ENCODE results near the gene RSRC1. TPM values are rescaled to one million over a fixed set of nuclear protein-coding genes. Genes with fewer than 3 reads are reported as not detected.
A peak's percentile ranks its signal among the peaks of the same experiment; 100 is the strongest.
"Not testable (repeated sequence)": the region's sequence is repeated elsewhere in the genome, so short reads cannot be mapped to it uniquely, and the experiment has no call there.

RSRC1 gene
- total RNA-seq, 1 experiment from 2014 or later = 39.9 TPM

DNA sequence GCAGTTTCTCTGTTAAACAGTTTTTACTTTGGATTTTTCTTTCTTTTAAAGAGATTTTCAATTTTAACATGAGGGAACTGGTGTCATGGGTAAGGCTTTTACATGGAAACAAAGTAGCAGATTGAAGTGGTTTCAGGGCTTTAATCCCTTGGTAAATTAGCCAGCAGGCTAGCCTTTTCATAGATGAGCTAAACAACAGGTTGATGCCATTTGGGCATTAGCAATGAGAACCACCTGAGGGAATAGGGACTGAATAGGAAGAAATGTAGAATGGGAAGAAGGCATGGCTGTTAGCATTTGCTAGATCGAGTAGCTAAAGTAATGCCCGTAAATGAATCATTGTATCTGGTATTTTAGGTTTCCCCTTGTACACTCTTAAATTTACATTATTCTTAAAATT is 295.6 kb downstream of the RSRC1 start:
- H3K4me3 ChIP-seq = no peak overlapping the region
- no peaks in the 10 kb centered on the region for H3K9me3 ChIP-seq (replicated peaks)
- H3K27ac ChIP-seq = no peak overlapping the region
- H3K4me1 ChIP-seq (replicated peaks) = no peaks in the 10 kb centered on the region
- no peaks in the 10 kb centered on the region for H3K27me3 ChIP-seq (replicated peaks)
- no peak for DNase-seq (ENCODE audit: low read depth in 1 of 2, low spot score in 2 of 2)
- H3K36me3 ChIP-seq = no peaks in the 10 kb centered on the region

DNA sequence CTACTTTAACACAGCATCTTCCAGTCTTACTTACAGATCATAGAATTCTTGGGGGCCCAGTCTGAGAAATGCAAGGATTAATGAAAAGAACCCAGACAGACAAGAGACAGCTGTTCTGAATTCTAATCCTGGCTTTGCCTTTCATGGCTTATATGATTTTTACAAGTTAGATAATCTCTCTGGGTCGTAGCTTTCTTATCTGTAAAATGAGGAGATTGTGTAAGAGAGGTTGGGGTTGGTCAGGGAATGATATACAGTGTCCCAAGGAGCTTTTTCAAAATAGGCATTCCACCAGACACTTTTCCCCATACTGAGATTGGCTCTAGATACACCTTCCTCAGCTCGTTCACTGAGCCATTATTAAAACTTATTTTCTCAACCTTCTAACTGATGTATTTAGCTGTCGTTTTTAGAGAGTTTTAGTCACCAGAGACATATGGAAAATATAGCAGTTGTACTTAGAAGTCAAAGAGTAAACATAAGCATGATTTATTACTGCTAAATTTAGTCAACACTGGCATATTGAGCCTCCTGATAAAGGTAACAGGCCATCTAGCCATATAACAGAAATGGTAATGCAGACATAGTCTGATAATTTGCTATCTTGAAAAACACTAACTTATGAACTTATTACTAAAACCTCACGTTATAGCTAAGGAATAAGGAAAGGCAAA is 298.1 kb downstream of the RSRC1 start:
- Histone ChIP-seq H3K27ac (no peak overlapping the region), H3K9me3 (replicated peaks) (no peaks in the 10 kb centered on the region), H3K36me3 (no peaks in the 10 kb centered on the region), H3K4me3 (no peak overlapping the region), H3K27me3 (replicated peaks) (no peaks in the 10 kb centered on the region), H3K4me1 (replicated peaks) (no peaks in the 10 kb centered on the region)
- DNase-seq (ENCODE audit: low read depth in 1 of 2, low spot score in 2 of 2) = no peak

DNA sequence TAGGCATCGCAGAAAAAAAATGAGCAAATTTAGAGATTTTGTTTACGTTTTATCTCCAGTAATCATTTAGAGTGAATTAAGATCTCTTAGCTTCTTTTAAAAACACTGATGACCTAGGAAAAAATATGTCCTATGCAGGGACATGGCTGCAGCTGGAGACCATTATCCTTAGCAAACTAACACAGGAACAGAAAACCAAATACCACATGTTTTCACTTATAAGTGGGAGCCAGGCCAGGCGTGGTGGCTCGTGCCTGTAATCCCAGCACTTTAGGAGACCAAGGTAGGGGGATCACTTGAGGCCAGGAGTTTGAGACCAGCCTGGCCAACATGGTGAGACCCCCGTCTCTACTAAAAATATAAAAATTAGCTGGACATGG is 298.6 kb downstream of the RSRC1 start:
- not testable (repeated sequence) for H3K4me1 ChIP-seq (replicated peaks); H3K27ac ChIP-seq; H3K4me3 ChIP-seq; H3K27me3 ChIP-seq (replicated peaks); DNase-seq (ENCODE audit: low read depth in 1 of 2, low spot score in 2 of 2); H3K36me3 ChIP-seq; H3K9me3 ChIP-seq (replicated peaks)

- DNase-seq (ENCODE audit: low read depth in 1 of 2, low spot score in 2 of 2) = no peak
- no peaks in the 10 kb centered on the region for H3K9me3 ChIP-seq (replicated peaks)
Measured at GRCh38 chr3:158418035-158418434, 308.1 kb downstream of the RSRC1 start.

GRCh38 chr3:158419820-158420653 is 310.1 kb downstream of the RSRC1 start:
- Histone ChIP-seq H3K4me1 (replicated peaks) (no peaks in the 10 kb centered on the region), H3K27me3 (replicated peaks) (no peaks in the 10 kb centered on the region)

More at GRCh38 chr3:158418035-158418434, 308.1 kb downstream of the RSRC1 start:
- Histone ChIP-seq H3K27me3 (replicated peaks) (no peaks in the 10 kb centered on the region), H3K36me3 (no peaks in the 10 kb centered on the region), H3K4me1 (replicated peaks) (no peaks in the 10 kb centered on the region), H3K27ac (no peak overlapping the region), H3K4me3 (no peak overlapping the region)

GRCh38 chr3:158420654-158421396 is 310.9 kb downstream of the RSRC1 start:
- no peaks in the 10 kb centered on the region for H3K27me3 ChIP-seq (replicated peaks)
- no peaks in the 10 kb centered on the region for H3K4me1 ChIP-seq (replicated peaks)
- H3K9me3 ChIP-seq (replicated peaks) = no peaks in the 10 kb centered on the region
- H3K36me3 ChIP-seq = no peaks in the 10 kb centered on the region
- no peak for DNase-seq (ENCODE audit: low read depth in 1 of 2, low spot score in 2 of 2)
- no peak overlapping the region for H3K4me3 ChIP-seq
- no peak overlapping the region for H3K27ac ChIP-seq

More at GRCh38 chr3:158419820-158420653, 310.1 kb downstream of the RSRC1 start:
- no peak overlapping the region for H3K27ac ChIP-seq
- H3K4me3 ChIP-seq = no peak overlapping the region
- H3K9me3 ChIP-seq (replicated peaks) = no peaks in the 10 kb centered on the region
- DNase-seq (ENCODE audit: low read depth in 1 of 2, low spot score in 2 of 2) = no peak
- no peaks in the 10 kb centered on the region for H3K36me3 ChIP-seq

GRCh38 chr3:158430448-158430847 is 320.6 kb downstream of the RSRC1 start:
- no peaks in the 10 kb centered on the region for H3K9me3 ChIP-seq (replicated peaks)
- no peak for DNase-seq (ENCODE audit: low read depth in 1 of 2, low spot score in 2 of 2)

GRCh38 chr3:158430968-158431367 is 321.1 kb downstream of the RSRC1 start:
- no peak overlapping the region for H3K4me3 ChIP-seq
- no peaks in the 10 kb centered on the region for H3K4me1 ChIP-seq (replicated peaks)
- no peak overlapping the region for H3K27ac ChIP-seq
- DNase-seq (ENCODE audit: low read depth in 1 of 2, low spot score in 2 of 2) = no peak
- H3K9me3 ChIP-seq (replicated peaks) = no peaks in the 10 kb centered on the region
- no peaks in the 10 kb centered on the region for H3K27me3 ChIP-seq (replicated peaks)
- no peaks in the 10 kb centered on the region for H3K36me3 ChIP-seq

More at GRCh38 chr3:158430448-158430847, 320.6 kb downstream of the RSRC1 start:
- no peaks in the 10 kb centered on the region for H3K36me3 ChIP-seq
- H3K4me1 ChIP-seq (replicated peaks) = no peaks in the 10 kb centered on the region
- H3K27me3 ChIP-seq (replicated peaks) = no peaks in the 10 kb centered on the region
- no peak overlapping the region for H3K4me3 ChIP-seq
- H3K27ac ChIP-seq = no peak overlapping the region

- Histone ChIP-seq H3K4me3 (no peak overlapping the region), H3K36me3 (no peaks in the 10 kb centered on the region), H3K4me1 (replicated peaks) (no peaks in the 10 kb centered on the region), H3K9me3 (replicated peaks) (no peaks in the 10 kb centered on the region), H3K27me3 (replicated peaks) (no peaks in the 10 kb centered on the region), H3K27ac (no peak overlapping the region)
- DNase-seq (ENCODE audit: low read depth in 1 of 2, low spot score in 2 of 2) = no peak
Measured at GRCh38 chr3:158431829-158432228, 321.9 kb downstream of the RSRC1 start.

DNA sequence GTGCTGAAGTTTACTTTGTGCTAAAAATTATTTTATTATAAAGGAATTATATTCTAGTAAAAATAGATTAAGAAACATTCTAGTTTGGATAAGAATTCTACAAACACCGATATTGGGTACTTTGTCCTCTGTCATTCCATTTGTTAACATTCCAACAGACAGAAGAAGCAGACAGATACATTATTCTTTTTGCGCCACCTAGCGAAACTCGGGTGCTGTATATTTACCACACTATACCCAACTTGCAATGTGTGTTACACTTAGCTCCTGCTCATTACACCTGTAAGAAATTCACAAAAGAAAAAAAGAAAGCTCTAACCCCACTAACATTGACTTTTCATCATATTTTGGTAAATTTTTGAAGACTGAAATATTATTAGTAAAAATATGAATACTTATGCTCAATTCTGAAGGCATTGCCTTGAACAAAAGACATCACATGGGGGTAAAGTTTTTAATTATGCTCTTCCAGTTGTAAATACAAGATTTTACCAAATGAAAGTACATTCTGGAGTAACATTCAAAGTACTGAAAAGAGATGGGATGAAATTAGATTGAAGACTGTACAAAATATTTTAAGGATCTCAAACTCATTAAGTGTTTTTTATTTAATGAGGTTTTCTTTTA is 324.6 kb downstream of the RSRC1 start:
- H3K4me1 ChIP-seq (replicated peaks) = no peaks in the 10 kb centered on the region
- no peak overlapping the region for H3K27ac ChIP-seq
- H3K27me3 ChIP-seq (replicated peaks) = no peaks in the 10 kb centered on the region
- H3K4me3 ChIP-seq = no peak overlapping the region
- H3K9me3 ChIP-seq (replicated peaks) = no peaks in the 10 kb centered on the region
- DNase-seq (ENCODE audit: low read depth in 1 of 2, low spot score in 2 of 2) = peak; percentile 44 to 51
- no peaks in the 10 kb centered on the region for H3K36me3 ChIP-seq

DNA sequence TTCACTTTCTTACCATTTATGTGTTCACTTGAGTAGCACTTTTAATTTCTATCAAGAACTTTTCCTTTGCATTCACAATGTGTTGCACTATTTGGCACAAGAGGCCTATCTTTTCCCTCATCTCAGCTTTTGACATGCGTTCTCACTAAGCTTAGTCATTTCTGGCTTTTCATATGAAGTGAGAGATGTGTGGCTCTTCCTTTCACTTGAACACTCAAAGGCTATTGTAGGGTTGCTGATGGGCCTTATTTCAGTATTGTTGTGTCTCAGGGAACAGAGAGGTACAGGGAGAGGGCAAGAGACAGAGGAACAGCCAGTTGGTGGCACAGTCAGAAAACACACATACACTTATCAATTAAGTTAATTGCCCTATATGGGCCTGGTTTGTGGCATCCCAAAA is 333.7 kb downstream of the RSRC1 start:
- no peak overlapping the region for H3K4me3 ChIP-seq
- H3K36me3 ChIP-seq = no peaks in the 10 kb centered on the region
- no peaks in the 10 kb centered on the region for H3K27me3 ChIP-seq (replicated peaks)
- no peak overlapping the region for H3K27ac ChIP-seq
- no peaks in the 10 kb centered on the region for H3K9me3 ChIP-seq (replicated peaks)
- H3K4me1 ChIP-seq (replicated peaks) = no peaks in the 10 kb centered on the region
- DNase-seq (ENCODE audit: low read depth in 1 of 2, low spot score in 2 of 2) = no peak

DNA sequence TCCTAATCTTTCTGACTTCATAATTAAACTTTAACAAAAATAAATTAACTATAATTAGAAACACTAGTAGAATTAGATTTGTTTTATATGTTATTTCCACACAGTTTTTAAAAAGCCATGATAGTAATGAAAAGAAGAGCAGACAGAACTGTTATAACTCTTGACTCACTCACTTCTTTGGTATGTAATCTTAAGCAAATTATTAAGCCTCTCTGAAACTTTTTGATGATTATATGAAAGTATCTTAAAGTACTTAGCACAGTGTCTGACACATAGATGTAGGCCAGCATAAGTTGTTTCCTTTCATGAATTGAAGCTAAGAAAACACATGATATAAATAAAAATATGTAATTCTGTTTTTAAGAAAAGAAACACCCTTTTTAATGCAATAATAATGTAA is 337.5 kb downstream of the RSRC1 start:
- H3K36me3 ChIP-seq = no peaks in the 10 kb centered on the region
- H3K27me3 ChIP-seq (replicated peaks) = no peaks in the 10 kb centered on the region
- H3K9me3 ChIP-seq (replicated peaks) = no peaks in the 10 kb centered on the region
- no peaks in the 10 kb centered on the region for H3K4me1 ChIP-seq (replicated peaks)
- no peak overlapping the region for H3K27ac ChIP-seq
- no peak overlapping the region for H3K4me3 ChIP-seq
- no peak for DNase-seq (ENCODE audit: low read depth in 1 of 2, low spot score in 2 of 2)

GRCh38 chr3:158451405-158452055 is 341.6 kb downstream of the RSRC1 start:
- no peaks in the 10 kb centered on the region for H3K27me3 ChIP-seq (replicated peaks)
- H3K4me1 ChIP-seq (replicated peaks) = no peaks in the 10 kb centered on the region
- H3K9me3 ChIP-seq (replicated peaks) = no peaks in the 10 kb centered on the region
- no peak overlapping the region for H3K27ac ChIP-seq
- H3K36me3 ChIP-seq = no peaks in the 10 kb centered on the region
- no peak overlapping the region for H3K4me3 ChIP-seq
- DNase-seq (ENCODE audit: low read depth in 1 of 2, low spot score in 2 of 2) = no peak
